Stimulated activated naive CD4-positive, alpha-beta T cell (primary cell): Measurements from ENCODE around the gene PDE2A.

ENCODE experiments used
- DNase-seq, 6 experiments: peaks; one replicate each; lab custom pipeline; 2025; lab: John Stamatoyannopoulos, UW

Gene PDE2A

DNA sequence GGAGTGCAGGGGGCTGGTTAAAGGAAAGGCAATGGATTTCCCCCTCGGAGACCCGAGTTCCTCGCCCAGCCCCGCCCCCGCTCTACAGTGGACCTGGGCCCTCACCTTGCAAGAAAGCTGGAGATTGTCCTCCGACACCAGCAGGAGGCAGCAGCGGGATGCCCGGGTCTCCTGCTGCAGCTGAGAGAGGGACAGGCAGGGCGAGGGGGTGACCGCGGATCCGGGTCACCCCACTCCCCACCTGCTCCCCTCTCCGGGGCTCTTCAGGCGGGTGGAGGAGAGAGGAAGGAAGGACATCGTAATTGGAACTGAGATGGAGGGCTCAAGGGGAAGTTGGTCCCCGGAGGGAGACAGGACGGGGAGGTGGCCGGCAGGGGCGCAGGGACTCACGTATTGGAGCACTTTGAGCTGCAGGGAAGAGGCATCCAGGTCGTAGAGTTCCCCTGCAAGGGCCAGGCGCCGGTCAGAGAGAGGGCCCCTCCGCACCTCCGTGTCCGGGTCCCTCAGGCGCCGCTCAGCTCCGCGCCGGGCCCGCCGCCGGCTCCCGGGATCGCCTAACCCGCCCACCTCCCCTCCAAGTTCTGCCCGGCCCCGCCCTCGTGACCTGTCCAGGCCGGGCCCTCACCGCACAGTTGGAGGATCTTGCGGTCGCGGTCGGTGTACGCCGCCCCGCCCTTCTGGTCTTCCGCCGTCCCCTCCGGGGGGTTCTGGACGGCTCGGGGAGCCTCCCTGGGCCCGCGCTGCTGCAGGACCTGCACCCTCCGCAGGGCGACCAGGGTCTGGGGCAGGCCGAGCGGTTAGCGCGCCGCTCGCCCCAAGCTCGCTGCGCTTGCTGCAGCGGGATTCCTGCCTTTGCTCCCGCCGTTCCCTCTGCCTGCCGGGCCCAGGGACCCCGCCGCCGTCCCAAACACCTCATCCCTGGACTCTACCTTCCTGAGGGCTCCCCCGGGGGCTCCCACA, 84.1 kb downstream of the PDE2A start:
- DNase-seq = peak; percentile 11 to 47 (median 31)

DNA sequence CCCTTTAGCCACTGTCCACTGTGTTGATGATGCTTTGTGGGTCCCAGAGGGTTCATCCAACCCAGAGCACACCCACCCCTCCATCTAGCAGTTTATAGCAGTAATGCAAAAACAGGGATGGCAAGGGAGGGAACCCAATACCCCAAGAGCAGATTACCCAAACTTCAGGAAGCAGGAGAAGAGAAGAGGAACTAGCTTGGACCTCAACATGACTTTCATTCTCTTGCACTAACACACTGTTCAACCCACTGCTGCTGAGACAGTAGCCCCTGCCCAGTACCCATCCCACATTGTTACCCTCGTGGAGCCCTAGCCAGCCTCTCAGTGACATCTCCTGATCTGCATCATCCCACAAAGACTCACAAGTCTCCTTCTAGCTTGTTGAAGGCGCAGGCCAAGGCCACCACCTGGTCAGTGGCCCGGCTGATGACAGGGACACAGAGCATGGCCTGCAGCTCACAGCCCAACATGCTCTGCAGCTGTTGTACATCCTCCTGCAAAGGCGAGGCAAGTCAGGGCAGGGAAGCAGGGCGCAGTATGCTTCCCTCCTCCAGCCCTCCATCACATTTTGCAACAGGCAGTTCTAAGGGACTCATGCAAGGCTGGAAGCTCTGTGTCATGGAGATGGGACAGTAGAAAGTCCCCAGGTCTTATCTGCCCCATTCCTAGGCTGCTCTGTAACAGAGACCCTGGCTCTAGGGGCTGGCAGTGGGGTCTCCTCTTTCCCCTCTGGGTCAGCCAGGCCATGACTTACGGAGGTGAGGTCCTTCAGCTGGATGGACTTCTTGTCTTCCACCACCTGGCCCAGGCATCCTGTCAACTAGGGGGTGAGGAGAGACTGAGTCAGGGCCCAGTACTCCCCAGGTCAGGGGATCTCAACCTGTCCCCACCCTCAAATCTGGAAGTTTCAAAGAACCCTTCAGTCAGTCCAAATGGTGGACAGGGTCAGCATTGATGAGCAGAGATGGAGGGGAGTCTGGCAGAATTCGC, 85.5 kb downstream of the PDE2A start:
- no peak for DNase-seq

DNA sequence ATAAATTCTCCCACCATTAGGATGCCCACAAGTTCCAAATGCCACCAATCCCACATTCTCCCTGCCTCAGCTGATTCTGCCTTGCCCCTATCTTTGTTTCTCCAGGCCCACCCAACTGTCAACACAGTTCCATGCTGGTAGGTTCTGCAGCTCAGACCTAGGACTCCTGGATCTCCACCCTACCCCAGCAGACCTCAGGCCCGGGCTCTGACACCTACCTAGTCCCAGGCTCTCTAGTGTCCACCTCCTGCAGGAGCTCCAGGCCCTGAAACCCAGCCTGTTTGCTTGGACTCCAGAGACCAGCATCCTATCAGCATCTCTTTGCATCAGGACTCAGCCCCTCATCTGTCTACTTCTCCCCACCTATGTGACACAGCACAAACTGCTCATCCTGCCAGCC, 86.5 kb downstream of the PDE2A start:
- no peak for DNase-seq

DNA sequence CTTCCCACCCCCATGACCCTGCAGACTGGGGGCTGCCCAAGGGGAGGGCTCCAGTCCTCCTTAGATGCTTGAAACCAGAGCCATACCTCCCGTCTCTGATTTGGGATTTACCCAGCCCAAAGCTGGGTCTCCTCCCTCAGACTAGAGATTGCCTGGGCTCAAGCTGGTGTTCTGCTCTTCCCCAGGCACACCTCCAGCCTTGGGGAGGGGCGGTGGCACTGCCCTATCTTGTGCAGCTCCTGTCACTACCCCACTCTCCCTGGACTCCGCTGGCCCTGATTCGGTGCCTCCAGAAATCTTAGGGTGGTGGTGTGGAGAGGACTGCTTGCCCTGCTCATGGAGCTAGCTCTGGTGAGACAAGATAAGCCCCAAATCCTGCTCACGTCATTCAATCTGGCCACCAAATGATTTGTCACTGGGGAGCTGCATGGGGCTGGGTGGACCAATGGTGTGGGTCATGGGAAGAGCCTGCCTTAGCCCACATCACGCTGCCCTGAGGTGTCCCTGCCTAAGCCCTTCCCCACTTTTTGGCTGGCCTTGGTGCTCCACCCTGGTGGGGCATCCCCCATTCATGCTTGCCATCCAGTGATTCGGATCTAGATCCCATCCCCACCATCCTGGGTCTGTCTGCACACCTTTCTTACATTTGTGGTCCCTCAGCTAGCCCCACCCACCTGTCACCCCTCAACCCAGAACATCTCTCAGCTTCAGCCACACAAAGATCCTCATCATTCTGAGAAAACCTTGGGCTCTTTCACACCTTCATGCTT, 87.7 kb downstream of the PDE2A start:
- no peak for DNase-seq

DNA sequence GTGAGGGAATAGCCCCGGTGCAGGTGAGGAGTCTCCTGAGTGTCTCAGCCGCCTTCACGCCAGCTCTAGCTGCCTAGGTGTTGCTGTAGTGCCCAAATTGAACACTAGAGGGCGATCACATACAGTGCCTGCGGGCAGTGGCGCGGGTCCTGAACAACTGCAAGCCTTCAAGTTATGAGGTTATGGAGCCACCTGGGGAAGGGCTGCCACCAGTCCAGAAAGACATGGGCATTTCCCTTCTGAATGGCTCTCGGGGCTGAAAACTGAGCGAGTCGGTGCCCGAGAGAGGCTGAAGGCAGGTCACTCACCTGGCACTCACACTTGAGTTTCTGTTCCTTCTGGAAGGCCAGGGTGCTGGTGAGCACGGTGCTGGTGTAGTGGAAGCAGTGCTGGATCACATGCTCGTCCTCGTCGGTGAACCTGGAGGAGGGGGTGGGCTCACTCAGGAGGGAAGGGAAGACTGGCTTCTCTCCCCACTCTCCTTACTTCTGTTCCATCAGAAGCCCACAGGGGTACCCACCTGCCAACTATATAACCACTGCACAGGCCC, 88.4 kb downstream of the PDE2A start:
- peak; percentile 12 to 79 (median 54) for DNase-seq

DNA sequence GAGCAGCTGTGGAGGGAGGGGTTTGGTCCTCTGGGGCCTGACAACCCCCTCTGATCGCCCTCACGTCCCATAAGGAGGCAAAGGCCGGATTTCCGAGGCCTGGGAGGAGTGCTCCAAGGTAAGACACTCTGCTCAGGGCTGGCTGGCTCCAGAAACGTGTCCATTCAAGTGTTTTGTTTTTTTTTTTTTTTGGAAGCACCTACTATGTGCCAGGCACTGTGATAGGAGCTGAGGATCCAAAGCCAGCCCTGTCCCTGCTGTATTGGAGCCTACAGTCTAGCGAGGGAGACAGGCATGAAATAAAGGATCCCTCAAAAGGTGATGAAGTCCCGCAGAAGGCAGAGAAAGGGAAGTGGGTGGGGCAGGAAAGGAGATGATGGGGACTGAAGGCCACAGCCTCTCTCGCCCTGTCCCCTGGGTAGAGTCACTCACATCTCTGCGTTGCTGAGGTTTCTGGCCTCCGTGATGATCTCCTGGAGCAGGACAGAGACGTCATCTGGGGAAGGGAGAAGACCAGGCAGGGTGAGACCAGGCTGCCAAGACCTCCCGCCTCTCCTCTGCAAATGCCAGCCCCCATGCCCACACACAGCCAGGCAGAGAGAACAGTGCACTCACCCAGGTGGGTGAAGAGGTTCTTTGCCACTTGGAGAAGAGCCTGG, 89.2 kb downstream of the PDE2A start:
- peak in 2 of 6 experiments; percentile 30 to 39 for DNase-seq

DNA sequence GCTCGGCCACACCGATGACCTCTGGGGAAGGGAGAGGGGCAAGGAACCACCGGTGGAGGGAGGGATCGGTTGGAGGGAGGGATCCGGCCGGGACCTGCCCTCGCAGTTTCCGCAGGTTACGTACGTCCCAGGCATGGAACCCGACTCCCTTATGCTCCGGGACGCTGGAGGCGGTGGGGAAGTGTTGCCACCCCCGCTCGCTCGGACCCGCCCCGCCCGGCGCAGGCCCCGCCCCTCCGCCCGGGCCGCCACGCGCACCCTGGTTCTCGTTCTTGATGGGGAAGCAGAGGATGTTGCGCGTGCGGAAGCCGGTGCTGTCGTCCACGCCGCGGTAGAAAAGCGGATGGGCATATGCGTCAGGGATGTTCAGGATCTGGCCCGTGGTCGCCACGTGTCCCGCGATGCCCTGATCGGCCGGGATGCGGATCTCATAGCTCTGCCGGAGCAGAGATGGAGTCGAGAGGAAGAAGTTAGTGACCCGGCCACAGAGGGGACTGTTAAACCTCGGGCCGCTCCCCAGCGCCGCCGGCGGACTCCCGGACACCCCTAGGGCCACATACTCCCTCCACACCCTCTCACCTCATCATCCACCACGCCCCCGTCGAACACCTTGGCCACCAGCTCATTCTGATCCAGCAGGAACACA, 89.8 kb downstream of the PDE2A start:
- peak; percentile 10 to 54 (median 26) for DNase-seq

DNA sequence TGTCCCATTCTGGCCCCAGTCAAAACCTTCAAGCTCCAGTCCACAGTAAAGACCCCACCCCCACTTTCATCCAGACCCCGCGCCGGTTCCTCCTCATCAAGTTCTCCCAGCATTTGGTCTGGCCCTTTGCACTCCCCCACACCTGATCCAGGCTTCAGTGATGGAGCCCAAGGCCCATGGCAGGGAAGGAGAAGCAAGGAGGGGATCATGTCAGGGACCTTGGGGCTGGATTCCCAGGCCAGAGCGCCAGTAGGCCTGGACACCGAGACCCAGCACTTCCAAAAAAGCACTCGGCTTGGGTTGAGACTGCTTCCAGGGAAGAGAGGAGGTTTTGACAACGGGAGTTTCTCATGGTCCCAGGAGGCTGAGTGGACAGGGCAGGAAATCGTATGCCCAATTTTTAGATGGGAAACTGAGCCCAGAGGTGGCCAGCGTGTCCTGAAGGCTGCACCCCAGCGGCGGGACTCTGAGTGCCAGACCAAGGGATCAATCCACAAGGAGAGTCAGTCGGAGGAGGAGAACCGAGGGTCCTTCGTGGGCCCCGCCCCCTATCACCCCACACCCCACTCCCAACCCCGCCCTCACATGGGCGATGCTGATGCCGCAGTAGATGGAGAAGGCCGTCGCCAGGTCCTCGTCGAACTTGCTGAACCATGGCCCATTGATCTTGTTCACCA, 90.5 kb downstream of the PDE2A start:
- DNase-seq = no peak

DNA sequence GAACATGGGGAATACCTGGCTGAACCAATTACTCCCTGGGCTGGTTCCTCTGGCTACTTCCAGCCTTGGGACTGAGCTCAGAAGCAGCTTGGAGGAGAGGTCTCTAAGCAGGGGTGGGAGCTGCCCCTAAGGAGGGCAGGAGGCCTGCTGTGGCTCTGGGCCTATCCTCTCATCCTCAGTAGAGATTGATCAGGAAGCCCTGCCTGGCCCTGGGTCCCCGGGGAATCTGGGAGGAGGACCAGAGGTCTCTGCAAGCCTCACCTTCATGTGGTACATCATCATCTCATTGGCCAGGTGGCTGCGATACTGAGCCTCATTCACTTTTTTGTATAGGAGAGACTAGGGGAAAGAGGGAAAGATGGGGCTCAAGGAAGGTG, 91.1 kb downstream of the PDE2A start:
- DNase-seq = no peak

DNA sequence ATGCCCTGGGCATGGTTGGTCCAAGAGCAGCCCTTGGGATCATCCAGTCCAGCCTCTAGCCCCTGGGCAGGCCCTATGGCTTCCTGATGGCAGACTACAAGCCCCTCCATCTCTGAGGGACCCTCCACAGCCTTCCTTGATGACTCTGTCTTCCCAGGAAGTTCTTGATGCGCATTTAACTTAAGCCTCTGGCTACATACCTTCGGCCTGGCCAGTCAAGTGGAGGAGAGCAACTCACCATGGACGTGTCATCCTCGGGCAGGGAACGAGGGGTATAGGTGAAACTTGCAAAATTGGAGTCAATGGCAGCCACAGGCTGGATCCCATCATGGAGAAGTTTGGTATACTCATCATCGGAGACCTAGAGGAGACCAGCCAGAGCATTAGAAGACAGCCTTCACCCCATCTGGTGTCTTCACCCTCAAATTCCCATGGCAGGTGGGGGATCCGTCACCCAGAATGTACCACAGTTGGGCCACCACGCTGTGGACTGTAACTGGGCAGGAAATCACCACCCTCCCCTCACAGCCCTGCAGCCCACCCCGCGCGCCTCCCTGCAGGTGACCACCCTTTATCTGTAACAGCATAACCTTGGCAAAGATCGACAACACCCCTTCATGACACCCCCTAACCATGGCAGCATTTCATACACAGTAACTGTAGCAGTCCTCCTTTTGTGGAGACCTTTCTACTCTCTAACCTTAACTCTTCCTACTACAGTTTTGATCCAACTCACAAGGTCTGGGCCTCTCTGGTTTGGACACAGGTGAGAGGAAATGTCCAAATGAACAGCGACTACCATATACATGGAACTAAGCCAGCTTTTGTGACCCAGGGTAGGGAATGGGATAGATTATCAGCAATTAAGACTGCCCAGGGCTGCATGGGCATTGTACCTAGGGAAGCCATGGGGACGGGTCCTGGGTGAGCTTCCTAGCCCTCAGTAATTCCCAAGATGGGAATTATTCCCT, 91.7 kb downstream of the PDE2A start:
- no peak for DNase-seq

DNA sequence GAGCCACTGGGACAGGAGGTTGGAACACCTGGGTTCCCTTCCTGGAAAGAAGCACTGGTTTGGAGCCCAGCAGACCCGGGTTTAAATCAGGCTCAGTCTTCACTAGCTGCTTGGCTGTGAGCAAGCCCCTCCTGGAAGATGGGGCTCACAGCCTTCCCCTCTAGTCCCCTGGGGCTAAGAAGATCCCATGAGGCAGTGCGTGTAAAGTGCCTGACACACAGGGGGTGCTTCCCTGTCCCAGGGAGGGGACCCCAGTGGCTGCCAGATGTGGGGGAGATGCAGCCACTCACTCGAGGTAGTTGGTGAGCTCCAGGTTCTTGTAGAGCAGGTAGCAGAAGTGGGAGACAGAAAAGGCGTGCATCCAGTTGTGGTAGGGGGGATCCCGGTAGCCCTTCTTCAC, 93.2 kb downstream of the PDE2A start:
- no peak for DNase-seq

DNA sequence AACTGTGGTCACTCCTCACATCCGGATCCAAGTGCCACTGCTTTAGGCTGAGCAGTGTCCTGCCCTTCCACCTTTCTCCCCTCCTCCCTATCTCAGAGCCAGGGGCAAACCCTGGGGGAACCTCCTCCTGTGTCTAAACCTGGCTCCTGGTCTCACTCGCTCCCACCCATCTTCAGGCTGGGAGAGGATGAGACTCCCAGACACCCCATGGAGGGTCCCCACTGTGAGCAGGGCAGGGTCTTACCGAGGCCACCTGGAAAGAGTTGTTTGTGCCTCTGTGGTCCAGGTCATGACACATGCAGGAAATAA, 93.6 kb downstream of the PDE2A start:
- no peak for DNase-seq

DNA sequence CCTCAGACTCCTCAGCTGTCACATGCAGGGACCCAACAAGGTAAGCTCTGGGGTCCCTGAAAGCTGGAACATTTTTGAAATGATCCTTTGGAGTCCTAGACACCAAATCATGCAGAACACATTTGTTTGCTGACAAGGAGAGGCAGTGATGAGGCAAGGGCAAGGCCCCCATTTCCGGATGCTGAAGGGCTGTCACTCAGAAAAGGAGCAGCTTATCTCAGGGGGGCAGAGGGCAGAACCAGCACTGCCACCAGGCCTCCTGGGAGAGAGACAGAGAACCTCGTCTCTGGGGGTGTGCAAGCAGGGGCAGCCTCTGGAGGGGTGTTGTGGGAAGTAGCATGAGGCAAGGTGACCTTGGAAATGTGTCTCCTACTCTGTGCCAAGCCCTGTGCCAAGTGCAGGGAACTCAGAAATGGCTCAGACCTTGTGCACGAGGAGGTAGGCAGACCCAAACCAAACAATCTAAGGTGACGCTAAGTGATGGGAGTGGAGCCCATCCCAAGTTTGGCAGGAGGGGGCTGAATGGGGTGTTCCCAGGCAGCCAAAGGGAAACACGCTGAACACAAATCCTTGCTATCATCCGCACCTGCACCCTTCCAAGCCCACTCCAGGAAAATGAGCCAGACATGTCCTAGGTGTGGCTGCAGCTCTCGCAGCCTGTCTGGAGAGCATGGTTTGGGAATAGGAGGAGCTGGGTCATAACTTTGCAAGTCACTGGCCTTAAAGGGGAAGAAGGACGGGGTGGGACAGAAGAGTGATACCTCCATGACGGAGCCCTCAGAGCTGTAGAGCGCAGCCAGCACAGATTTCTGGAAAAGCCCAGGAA, 94.2 kb downstream of the PDE2A start:
- DNase-seq = no peak

DNA sequence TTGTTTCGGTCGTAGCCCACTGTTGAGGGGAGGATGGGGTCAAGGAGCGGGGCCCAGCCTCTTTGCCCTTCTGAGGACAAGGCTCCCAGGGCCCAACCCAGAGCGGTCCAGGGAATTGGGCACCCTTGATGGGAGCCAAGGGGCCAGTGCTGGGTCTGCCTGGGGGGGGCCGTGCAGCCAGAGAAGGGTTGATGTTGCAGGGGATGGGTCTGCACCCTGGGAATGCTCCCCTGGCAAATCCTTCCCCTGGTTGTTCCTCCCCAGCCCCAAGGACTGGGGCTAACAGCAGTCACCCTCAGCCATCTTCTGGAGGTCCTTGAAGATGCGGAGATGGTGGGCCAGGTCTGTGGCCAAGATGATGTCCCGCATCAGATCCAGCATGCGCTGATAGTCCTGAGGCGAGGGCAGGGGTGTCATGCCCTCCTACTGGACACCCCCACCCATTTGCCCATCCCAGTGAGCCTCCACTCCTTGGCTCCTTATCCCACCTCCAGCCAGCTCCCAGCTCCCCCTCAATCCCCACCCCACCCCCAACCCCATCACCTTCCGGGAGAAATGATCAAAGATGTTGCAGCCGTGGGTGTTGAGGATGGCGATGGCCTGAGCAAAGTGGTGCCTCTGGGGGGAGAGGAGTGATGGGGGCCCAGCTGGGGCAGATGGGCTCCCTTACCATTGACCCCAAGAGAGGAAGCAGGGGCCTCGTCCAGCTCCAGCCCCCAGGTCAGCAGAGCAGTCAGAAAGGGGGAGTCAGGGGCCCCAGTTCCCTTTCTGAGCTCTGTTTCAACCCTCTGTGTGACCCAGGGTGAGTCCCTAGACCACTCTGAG, 95.0 kb downstream of the PDE2A start:
- DNase-seq = no peak

DNA sequence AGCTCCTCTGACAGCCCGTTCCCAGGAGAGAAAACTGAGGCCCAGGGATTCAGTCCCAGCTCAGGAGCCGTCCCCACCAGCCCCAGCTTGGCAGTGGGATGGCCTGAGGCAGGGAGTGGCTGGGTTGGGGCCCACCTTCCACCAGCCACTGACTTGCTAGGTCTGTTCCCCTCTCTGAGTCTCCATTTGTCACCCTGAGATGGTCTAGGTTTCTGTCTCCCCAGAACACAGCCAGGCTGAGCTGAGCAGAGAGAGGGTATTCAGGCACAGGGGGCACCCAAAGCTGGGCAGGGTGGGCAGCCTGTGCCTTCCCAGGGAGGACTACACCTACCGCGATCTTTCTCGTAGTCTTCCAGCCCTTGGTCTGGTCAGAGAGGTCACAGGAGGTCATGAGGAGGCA, 95.7 kb downstream of the PDE2A start:
- DNase-seq = no peak

DNA sequence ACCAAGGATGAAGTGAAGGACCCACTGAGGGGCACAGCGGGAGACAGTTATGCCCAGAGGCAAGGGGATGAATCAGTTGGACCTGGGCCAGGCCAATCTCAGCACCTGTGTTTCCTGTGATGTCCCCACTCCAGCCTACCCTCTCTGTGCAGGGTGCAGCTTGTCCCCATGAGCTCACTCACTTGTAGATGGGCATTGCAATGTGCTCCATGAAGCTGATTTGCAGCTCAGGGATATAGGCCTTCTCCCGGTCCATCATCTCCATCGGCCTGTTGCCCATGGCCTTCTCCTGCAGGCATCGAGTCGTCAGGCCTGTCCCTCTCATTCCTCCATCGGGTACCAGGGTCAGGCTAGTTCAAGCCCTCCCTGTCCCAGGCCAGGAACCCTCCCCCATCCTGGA, 96.2 kb downstream of the PDE2A start:
- DNase-seq = no peak

DNA sequence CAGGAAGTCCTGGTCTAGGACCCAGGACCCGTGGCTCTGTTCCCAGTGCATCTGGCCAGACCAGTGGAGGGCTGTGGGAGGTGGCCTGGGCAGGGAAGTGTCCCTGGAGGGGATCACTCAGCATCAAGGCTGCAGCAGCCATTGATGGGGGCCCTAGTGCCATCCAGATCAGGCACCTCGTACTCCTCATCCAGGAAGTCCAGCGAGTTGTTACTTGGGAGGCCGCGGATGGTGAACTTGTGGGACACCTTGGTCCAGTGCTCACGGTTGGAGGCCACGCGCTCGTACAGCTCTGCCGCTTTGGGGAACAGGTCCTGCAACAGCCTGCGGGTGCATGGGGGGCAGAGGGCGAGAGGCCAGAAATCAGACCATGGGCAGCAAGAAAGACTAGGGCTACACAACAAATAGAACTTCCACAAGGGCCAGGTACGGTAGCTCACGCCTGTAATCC, 96.9 kb downstream of the PDE2A start:
- DNase-seq = no peak
